ENCODE measurements around the gene ATAT1. TPM values are rescaled to one million over a fixed set of nuclear protein-coding genes. Genes with fewer than 3 reads are reported as not detected.

Gene ATAT1
- total and polyA plus RNA-seq, 8 donors, result 8.6 to 73.0 (median 61.2) TPM

DNA sequence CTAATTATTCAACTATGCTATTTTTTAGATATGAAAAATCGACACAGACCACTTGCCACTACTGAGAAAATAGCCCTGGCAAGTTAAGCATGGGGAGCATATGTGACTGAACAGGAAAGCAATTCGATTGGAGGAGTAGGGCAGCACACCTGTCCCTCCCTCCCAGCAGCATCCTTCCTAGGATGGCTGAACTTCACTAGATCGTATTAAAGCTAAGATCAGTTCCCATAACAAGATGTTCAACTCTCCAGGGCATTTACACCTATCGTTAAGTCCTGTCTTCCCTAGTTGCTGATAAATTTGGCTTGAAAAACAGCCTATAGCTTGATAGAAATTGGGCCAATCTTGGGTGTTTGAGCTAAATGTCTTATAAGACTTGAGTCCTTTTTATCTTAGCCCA is 16.6 kb upstream of the ATAT1 start:
- Histone ChIP-seq H3K27me3 (no peaks in the 10 kb centered on the region), H3K36me3 (peaks cover 0 to 59% of the 10 kb centered on the region in 2 donors), H3K9me3 (no peaks in the 10 kb centered on the region), H3K4me3 (no peak overlapping the region), H3K4me1 (peaks cover 24 to 41% of the 10 kb centered on the region in 2 donors), H3K27ac (no peak overlapping the region)
- intact Hi-C loops (cut with DNase I), result no loop called here
- DNase-seq (no peak), ATAC-seq (no peak)
- TF ChIP-seq, protein P1, sequence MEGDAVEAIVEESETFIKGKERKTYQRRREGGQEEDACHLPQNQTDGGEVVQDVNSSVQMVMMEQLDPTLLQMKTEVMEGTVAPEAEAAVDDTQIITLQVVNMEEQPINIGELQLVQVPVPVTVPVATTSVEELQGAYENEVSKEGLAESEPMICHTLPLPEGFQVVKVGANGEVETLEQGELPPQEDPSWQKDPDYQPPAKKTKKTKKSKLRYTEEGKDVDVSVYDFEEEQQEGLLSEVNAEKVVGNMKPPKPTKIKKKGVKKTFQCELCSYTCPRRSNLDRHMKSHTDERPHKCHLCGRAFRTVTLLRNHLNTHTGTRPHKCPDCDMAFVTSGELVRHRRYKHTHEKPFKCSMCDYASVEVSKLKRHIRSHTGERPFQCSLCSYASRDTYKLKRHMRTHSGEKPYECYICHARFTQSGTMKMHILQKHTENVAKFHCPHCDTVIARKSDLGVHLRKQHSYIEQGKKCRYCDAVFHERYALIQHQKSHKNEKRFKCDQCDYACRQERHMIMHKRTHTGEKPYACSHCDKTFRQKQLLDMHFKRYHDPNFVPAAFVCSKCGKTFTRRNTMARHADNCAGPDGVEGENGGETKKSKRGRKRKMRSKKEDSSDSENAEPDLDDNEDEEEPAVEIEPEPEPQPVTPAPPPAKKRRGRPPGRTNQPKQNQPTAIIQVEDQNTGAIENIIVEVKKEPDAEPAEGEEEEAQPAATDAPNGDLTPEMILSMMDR (IDR thresholded peaks at IDR 0.05), result no peak

DNA sequence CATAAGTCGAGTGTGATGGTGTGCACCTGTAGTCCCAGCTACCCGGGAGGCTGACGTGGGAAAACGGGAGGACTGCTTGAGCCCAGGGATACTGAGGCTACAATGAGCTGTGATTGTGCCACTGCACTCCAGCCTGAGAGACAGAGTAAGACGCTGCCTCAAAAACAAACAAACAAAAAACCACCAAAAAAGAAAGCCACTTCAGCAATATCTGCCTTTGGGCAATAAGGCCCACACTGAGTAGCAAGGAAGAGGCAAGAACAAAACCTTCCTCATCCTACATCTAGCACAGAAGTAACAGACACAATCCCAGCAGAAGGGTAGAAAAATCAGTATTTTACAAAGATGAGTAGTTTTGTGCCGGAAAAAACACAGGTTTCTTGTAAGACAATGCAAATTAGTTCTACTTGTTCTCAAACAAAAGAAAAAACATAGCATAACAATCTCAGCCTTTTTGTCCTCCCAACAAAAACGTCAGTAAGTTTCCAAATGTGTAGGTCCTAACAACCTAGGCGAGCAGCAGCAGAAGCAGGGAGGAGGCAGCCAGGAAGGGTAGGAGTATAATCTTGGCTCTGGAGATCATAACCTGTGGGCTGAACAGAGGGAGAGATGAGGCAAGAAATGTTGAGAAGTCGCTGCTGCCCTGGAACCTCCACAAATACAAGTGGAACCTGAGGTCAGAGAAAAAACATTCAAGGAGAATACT is 15.4 kb upstream of the ATAT1 start:
- H3K27me3 ChIP-seq, result no peaks in the 10 kb centered on the region

DNA sequence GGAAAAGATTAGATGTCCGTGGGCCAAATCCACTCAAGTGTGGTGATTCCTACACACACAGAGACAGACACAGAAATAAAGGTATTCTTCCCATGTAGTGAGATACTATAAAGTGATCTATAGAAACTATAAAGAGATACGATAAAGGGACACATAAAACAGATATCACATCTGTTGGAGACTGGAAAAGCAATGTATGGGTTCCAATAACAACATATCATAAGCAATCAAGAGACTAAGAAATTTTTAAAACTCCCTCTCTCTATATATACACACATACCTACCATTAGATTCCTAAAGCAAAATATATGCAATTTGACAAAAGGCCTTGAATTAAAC is 14.8 kb upstream of the ATAT1 start:
- H3K27me3 ChIP-seq, result no peaks in the 10 kb centered on the region
- TF ChIP-seq, protein P1 (IDR thresholded peaks at IDR 0.05), result no peak
- H3K9me3 ChIP-seq, result no peaks in the 10 kb centered on the region
- H3K4me3 ChIP-seq, result no peak overlapping the region
- DNase-seq, result no peak
- ATAC-seq, result no peak
- peaks cover 0 to 51% of the 10 kb centered on the region in 2 donors for H3K36me3 ChIP-seq
- no peak overlapping the region for H3K27ac ChIP-seq
- peaks cover 24 to 41% of the 10 kb centered on the region in 2 donors for H3K4me1 ChIP-seq
- intact Hi-C loops (cut with DNase I), result no loop called here

More for the DNA sequence above, 15.4 kb upstream of the ATAT1 start:
- DNase-seq (no peak), ATAC-seq (no peak)
- Histone ChIP-seq H3K36me3 (peaks cover 0 to 51% of the 10 kb centered on the region in 2 donors), H3K9me3 (no peaks in the 10 kb centered on the region), H3K4me3 (no peak overlapping the region), H3K27ac (no peak overlapping the region), H3K4me1 (peaks cover 24 to 41% of the 10 kb centered on the region in 2 donors)
- TF ChIP-seq, protein P1 (IDR thresholded peaks at IDR 0.05), result no peak
- intact Hi-C loops (cut with DNase I), result no loop called here

DNA sequence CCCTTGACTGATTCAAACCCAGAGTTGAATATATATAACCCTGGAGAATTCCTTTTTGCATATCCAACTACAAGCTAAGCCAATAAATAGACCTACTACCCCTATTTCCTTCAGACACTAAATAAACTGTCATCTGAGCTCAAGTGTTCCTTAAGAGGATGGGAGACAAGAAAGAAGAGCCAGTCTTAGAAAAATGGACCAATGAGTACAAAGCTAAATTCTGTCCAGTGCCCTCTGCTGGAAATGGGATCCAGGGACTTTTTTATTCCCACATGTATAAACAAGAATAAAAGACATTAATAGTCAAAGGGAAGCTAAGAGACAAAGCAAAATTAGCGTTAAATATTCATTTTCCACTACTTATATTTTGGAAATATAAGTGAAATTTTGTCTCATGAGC is 14.5 kb upstream of the ATAT1 start:
- peaks cover 24 to 41% of the 10 kb centered on the region in 2 donors for H3K4me1 ChIP-seq
- H3K27ac ChIP-seq, result peak overlapping the region; percentile 23 to 96
- intact Hi-C loops (cut with DNase I), result no loop called here

DNA sequence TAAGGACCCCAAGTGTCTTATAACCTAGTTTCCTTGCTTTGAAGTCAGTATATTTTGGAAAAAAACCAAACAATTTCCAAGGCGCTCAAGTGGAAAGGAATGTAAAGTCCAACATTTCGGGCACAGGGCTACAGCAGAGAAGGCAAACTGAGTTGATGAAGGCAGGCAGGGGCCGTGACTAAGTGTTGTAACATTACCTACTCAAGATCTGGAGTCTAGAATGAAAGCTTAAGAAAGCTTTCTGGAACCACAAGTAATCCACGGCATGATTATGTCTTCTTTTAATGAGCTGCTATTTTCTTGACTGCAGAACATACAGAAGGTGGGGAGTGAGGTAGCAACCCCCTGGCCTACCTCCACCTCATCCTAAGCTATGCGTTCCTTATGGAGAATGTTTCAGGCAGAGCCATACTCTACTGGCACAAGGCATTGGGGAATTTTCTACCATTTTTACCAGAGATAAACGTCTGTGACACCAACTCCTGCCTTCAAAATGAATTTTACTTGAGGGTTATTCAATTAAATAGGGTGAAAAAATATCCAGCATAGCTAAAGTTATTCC is 13.9 kb upstream of the ATAT1 start:
- intact Hi-C loops (cut with DNase I), result no loop called here
- Histone ChIP-seq H3K27me3 (no peaks in the 10 kb centered on the region), H3K4me1 (peaks cover 24 to 37% of the 10 kb centered on the region in 2 donors), H3K4me3 (no peak overlapping the region), H3K36me3 (peaks cover 0 to 42% of the 10 kb centered on the region in 2 donors), H3K27ac (peak overlapping the region; percentile 23 to 96), H3K9me3 (no peaks in the 10 kb centered on the region)
- TF ChIP-seq, protein P1 (IDR thresholded peaks at IDR 0.05), result no peak
- DNase-seq, result peak in 1 of 4 donors; percentile 43
- no peak for ATAC-seq

More for the DNA sequence above, 14.5 kb upstream of the ATAT1 start:
- DNase-seq (no peak), ATAC-seq (no peak)
- no peaks in the 10 kb centered on the region for H3K27me3 ChIP-seq
- no peak overlapping the region for H3K4me3 ChIP-seq
- H3K9me3 ChIP-seq, result no peaks in the 10 kb centered on the region
- H3K36me3 ChIP-seq, result peaks cover 0 to 48% of the 10 kb centered on the region in 2 donors
- TF ChIP-seq, protein P1 (IDR thresholded peaks at IDR 0.05), result no peak

Measured in left lung (tissue), 10 donors.